GM12878 (cell line): ENCODE measurements around the gene CR1. TPM values are rescaled to one million over a fixed set of nuclear protein-coding genes. Genes with fewer than 3 reads are reported as not detected.

ENCODE experiments used
- ATAC-seq: fragments of 200-7000 bp; cut with Tn5 transposase; 3 replicates; pipeline ENCODE4 v1.9.1; 2020; ENCODE audit warnings: mild to moderate bottlenecking, moderate library complexity
- BruUV-seq: library from RNA; stranded (reverse); fragments of 400-500 nt; replicated peaks from 2 replicates; lab custom pipeline; 2021; lab: Mats Ljungman, UMichigan
- CTCF ChIA-PET: fragments of 300-600 bp; sonication (Branson Sonifier 250); formaldehyde crosslinking; extraction: SDS; loops from one replicate; lab custom pipeline; 2021; ENCODE audit warnings: inconsistent platforms; lab: Yijun Ruan, JAX
- POLR2A ChIA-PET: fragments of 350-600 bp; formaldehyde crosslinking; extraction: SDS; loops from one replicate; lab custom pipeline; 2021; ENCODE audit warnings: inconsistent platforms; lab: Charles Lee
- RAD21 ChIA-PET: fragments of 300-600 bp; sonication (Branson Sonifier 250); formaldehyde crosslinking; loops from one replicate; lab custom pipeline; 2023; ENCODE audit warnings: antibody characterized with exemption; ENCODE audit not compliant: unreplicated experiment; lab: Charles Lee
- SMC1A ChIA-PET: fragments of 300-600 bp; sonication (Branson Sonifier 250); formaldehyde crosslinking; loops from one replicate; lab custom pipeline; 2023; ENCODE audit not compliant: unreplicated experiment, uncharacterized antibody; lab: Charles Lee
- DNase-seq: peaks from one replicate; pipeline ENCODE4 v3.0.0-alpha.2; 2011; ENCODE audit warnings: low read depth, low spot score
- FAIRE-seq: peaks from 3 replicates; lab custom pipeline; 2011; peaks lifted over from hg19 to GRCh38; lab: Jason Lieb, UNC
- H2AFZ ChIP-seq: 2 replicates; pipeline ENCODE4 v1.6.0; 2011; ENCODE audit warnings: low read depth, low read length, control low read depth; ENCODE audit not compliant: control insufficient read depth
- H3K27ac ChIP-seq: 2 replicates; pipeline ENCODE4 v1.5.1; 2011; ENCODE audit warnings: control low read depth; ENCODE audit not compliant: control insufficient read depth, insufficient read depth
- H3K27me3 ChIP-seq, 2 experiments: replicated peaks in 1 of 2; 2 replicates each; pipeline versions ENCODE4 v1.6.0 to v1.6.1; 2011; ENCODE audit warnings: low read length in 1 of 2; ENCODE audit not compliant: control insufficient read depth in 2 of 2, insufficient read depth in 2 of 2
- H3K36me3 ChIP-seq, 2 experiments: 2 replicates each; pipeline ENCODE4 v1.5.1; 2011; ENCODE audit warnings: low read length in 1 of 2; ENCODE audit not compliant: control insufficient read depth in 2 of 2, insufficient read depth in 2 of 2
- H3K4me1 ChIP-seq: 2 replicates; pipeline ENCODE4 v1.6.1; 2011; ENCODE audit warnings: mild to moderate bottlenecking, low read length, moderate library complexity, mixed read lengths; ENCODE audit not compliant: control insufficient read depth, insufficient read depth
- H3K4me2 ChIP-seq: 2 replicates; pipeline ENCODE4 v1.6.0; 2011; ENCODE audit warnings: control low read depth; ENCODE audit not compliant: control insufficient read depth, insufficient read depth
- H3K4me3 ChIP-seq: fragments of 200-600 bp; sonication (generic); 2 replicates; pipeline ENCODE4 v1.5.1; 2016
- H3K79me2 ChIP-seq: 2 replicates; pipeline ENCODE4 v1.6.0; 2011; ENCODE audit warnings: low read length; ENCODE audit not compliant: control insufficient read depth, insufficient read depth
- H3K9ac ChIP-seq: 2 replicates; pipeline ENCODE4 v1.8.0; 2011; ENCODE audit warnings: low read length, control low read depth, mixed read lengths; ENCODE audit not compliant: control insufficient read depth, insufficient read depth
- H3K9me3 ChIP-seq: replicated peaks from 3 replicates; pipeline ENCODE4 v1.5.1; 2011; ENCODE audit warnings: mild to moderate bottlenecking, low read length; ENCODE audit not compliant: control insufficient read depth, insufficient read depth
- H4K20me1 ChIP-seq: 2 replicates; pipeline ENCODE4 v1.6.0; 2011; ENCODE audit not compliant: control insufficient read depth, insufficient read depth
- BHLHE40 ChIP-seq, 2 experiments: fragments of 450-650 bp in 1 of 2; IDR thresholded peaks; 2 replicates each; pipeline ENCODE4 v1.6.1; 2011 to 2017; ENCODE audit warnings: low read depth in 2 of 2, borderline replicate concordance in 1 of 2, improper control_type of control experiment in 1 of 2, low read length in 1 of 2, mild to moderate bottlenecking in 1 of 2
- IRF4 ChIP-seq: IDR thresholded peaks from 2 replicates; pipeline ENCODE4 v1.6.1; 2011; ENCODE audit warnings: low read depth, low read length
- JUNB ChIP-seq: IDR thresholded peaks from 2 replicates; pipeline ENCODE4 v1.6.1; 2016; ENCODE audit warnings: antibody characterized with exemption, mild to moderate bottlenecking
- NBN ChIP-seq: fragments of 450-650 bp; IDR thresholded peaks from 2 replicates; pipeline ENCODE4 v1.6.1; 2016
- NFIC ChIP-seq: IDR thresholded peaks from 2 replicates; pipeline ENCODE4 v1.6.1; 2012; ENCODE audit warnings: low read depth, mild to moderate bottlenecking, inconsistent platforms, low read length, moderate library complexity
- RAD21 ChIP-seq: IDR thresholded peaks from 2 replicates; pipeline ENCODE4 v1.6.1; 2011; ENCODE audit warnings: mild to moderate bottlenecking, low read depth, low read length, moderate library complexity; ENCODE audit not compliant: insufficient read depth
- SKIL ChIP-seq: fragments of 450-650 bp; IDR thresholded peaks from 2 replicates; pipeline ENCODE4 v1.6.1; 2017; ENCODE audit warnings: mild to moderate bottlenecking, low read depth, inconsistent platforms; ENCODE audit not compliant: poor library complexity, severe bottlenecking
- SMC3 ChIP-seq: IDR thresholded peaks from 2 replicates; pipeline ENCODE4 v1.6.1; 2011; ENCODE audit warnings: low read length, improper control_type of control experiment, borderline replicate concordance
- TCF7 ChIP-seq: IDR thresholded peaks from 2 replicates; pipeline ENCODE4 v1.6.1; 2014; ENCODE audit warnings: antibody characterized with exemption, borderline replicate concordance
- ZNF622 ChIP-seq: fragments of 450-650 bp; IDR thresholded peaks from 2 replicates; pipeline ENCODE4 v1.6.1; 2017; ENCODE audit warnings: mild to moderate bottlenecking, inconsistent platforms
- WGBS: methylation state at CpG from one replicate; pipeline ENCODE4 v1.1.6; 2016; ENCODE audit warnings: low lambda C conversion rate; ENCODE audit not compliant: insufficient replicate concordance, insufficient coverage; ENCODE audit errors: missing lambda C conversion rate; 5-methylcytosine and 5-hydroxymethylcytosine counted together
- in situ Hi-C: fragments of 300-500 bp; cut with MboI; formaldehyde crosslinking; loops from 9 replicates; pipeline ENCODE4 v1.14.3; 2018; ENCODE audit warnings: mixed read lengths
- intact Hi-C: fragments of 100-400 bp; cut with micrococcal nuclease; formaldehyde crosslinking; loops from one replicate; pipeline ENCODE4 v1.14.2; 2022; ENCODE audit not compliant: unreplicated experiment
- polyA plus RNA-seq, 11 experiments: library from polyadenylated mRNA; depleted of rRNA in 4 of 11; unstranded in 6 of 11; stranded (reverse) in 5 of 11; fragments of >200 nt; fragmentation: Nextera tagmentation in 4 of 11; fragmentation: Illumina TruSeq in 1 of 11; extraction: Ambion mirVana in 4 of 11; extraction: Trizol in 1 of 11; gene quantifications; 1 replicate in 1 of 11; 2 replicates in 10 of 11; pipeline versions ENCODE4 v1.2.1 to v1.2.3, GENCODE V29; 2011 to 2016; ENCODE audit warnings: inconsistent platforms in 2 of 11, missing spikeins in 2 of 11, low read depth in 1 of 11
- total RNA-seq, 4 experiments: library from RNA; depleted of rRNA in 3 of 4; stranded (reverse); fragments of >200 nt in 3 of 4; fragmentation: Illumina TruSeq in 1 of 4; extraction: Trizol in 1 of 4; gene quantifications; 2 replicates each; pipeline versions ENCODE4 v1.2.1 to v1.2.3, GENCODE V29; 2013 to 2021
- TF ChIP-seq, protein P1 (sequence below): fragments of 450-650 bp; IDR thresholded peaks from 2 replicates; pipeline ENCODE4 v1.6.1; 2017; ENCODE audit warnings: borderline replicate concordance

Gene CR1
- total and polyA plus RNA-seq, 10 of the 15 experiments (the other 5 are each of a cell fraction or from before 2014, with no cell fraction given) = 0.30 to 8.0 (median 4.3) TPM

DNA sequence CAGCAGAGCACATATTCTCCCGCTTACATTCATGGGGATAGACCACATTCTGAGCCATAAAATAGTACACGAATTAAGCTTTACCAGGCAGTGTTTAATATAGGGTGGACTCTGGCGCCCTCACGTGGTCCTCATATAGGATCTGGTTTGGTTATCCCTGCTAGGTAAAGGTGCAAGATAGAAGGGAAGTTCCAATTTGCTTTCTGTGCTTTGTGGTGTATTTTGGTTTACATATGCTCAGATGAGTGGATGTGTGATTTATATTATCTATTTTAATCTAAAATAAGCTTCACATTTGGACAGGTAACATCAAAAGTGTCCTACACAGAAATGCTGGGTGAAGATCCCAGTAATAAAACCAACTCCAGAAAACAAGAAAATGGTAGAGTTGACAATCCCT is 3.6 kb downstream of the CR1 start (continued):
- peak; percentile 34 for TF ChIP-seq SKIL
- 0 out of 2 replicates have a peak, but pooled peaks have one; percentile 34 for TF ChIP-seq IRF4
- TF ChIP-seq ZNF622 = no peak
- no peak for TF ChIP-seq BHLHE40 (IDR thresholded peaks at IDR 0.05; ENCODE audit: borderline replicate concordance in 1 of 2, low read depth in 2 of 2, low read length in 1 of 2)
- TF ChIP-seq RAD21 = peak; percentile 96
- peak; percentile 68; the same call in 1 of the 2 replicates for TF ChIP-seq SMC3

- POLR2A ChIA-PET = no interaction called here
These were observed 4.3 kb downstream of the CR1 start for GRCh38 chr1:207500306-207500705.

More at GRCh38 chr1:207500306-207500705, 4.3 kb downstream of the CR1 start:
- RAD21 ChIA-PET = interaction anchor here (0.9 to 3.1 kb wide), 12 partner anchors 12 to 565 kb away, joined by 3 to 29 read pairs (median 4); partner anchors contain the start of gene CR2
- Histone ChIP-seq H3K36me3 (no peaks in the 10 kb centered on the region), H3K27me3 (no peaks in the 10 kb centered on the region; a peak in 1 of 4 replicates), H3K4me3 (no peak overlapping the region), H3K27ac (no peak overlapping the region), H3K4me1 (peaks cover 6% of the 10 kb centered on the region), H3K79me2 (peaks cover 6% of the 10 kb centered on the region), H2AFZ (no peak overlapping the region), H4K20me1 (no peaks in the 10 kb centered on the region), H3K4me2 (no peak overlapping the region), H3K9me3 (no peaks in the 10 kb centered on the region), H3K9ac (no peak overlapping the region)
- DNase-seq (no peak), ATAC-seq (peak; percentile 9; the same call in 2 of the 3 replicates), FAIRE-seq (no peak)
- SMC1A ChIA-PET = interaction anchor here (0.6 to 5.0 kb wide), 21 partner anchors 19 to 1759 kb away, joined by 3 to 53 read pairs (median 3); partner anchors contain the start of gene CR2
- no TSS peak for BruUV-seq
- WGBS = 30% methylated on average over 3 of the region's 3 CpGs
- TF ChIP-seq TCF7 = peak; percentile 59; the same call in 1 of the 2 replicates
- TF ChIP-seq NBN = no peak
- TF ChIP-seq, protein P1, sequence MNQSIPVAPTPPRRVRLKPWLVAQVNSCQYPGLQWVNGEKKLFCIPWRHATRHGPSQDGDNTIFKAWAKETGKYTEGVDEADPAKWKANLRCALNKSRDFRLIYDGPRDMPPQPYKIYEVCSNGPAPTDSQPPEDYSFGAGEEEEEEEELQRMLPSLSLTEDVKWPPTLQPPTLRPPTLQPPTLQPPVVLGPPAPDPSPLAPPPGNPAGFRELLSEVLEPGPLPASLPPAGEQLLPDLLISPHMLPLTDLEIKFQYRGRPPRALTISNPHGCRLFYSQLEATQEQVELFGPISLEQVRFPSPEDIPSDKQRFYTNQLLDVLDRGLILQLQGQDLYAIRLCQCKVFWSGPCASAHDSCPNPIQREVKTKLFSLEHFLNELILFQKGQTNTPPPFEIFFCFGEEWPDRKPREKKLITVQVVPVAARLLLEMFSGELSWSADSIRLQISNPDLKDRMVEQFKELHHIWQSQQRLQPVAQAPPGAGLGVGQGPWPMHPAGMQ = no peak
- 0 out of 2 replicates have a peak, but pooled peaks have one; percentile 9 for TF ChIP-seq IRF4
- peak; percentile 38; the same call in 1 of the 2 replicates for TF ChIP-seq NFIC
- TF ChIP-seq JUNB = peak; percentile 75
- in situ Hi-C loops (no loop called here), intact Hi-C loops (no loop called here)
- CTCF ChIA-PET = interaction anchor here (0.5 to 3.2 kb wide), 37 partner anchors 10 to 766 kb away, joined by 3 to 46 read pairs (median 4); partner anchors contain the start of genes CD55 and CR2
